H1 (cell line): Measurements from ENCODE around the gene TNFSF11. TPM values are rescaled to one million over a fixed set of nuclear protein-coding genes. Genes with fewer than 3 reads are reported as not detected.

Source experiments
- CTCF ChIA-PET: fragments of 300-600 bp; sonication (Branson Sonifier 250); formaldehyde crosslinking; loops from one replicate; lab custom pipeline; 2021; ENCODE audit not compliant: partially characterized antibody; lab: Charles Lee
- POLR2A ChIA-PET: fragments of 300-600 bp; sonication (Branson Sonifier 250); formaldehyde crosslinking; loops from one replicate; lab custom pipeline; 2021; ENCODE audit warnings: inconsistent platforms; ENCODE audit not compliant: partially characterized antibody; lab: Charles Lee
- DNase-seq, 2 experiments: peaks; one replicate each; pipeline versions ENCODE4 v3.0.0 to v3.0.0-alpha.2; 2010 to 2022; ENCODE audit warnings: low spot score in 2 of 2, low read depth in 1 of 2, mixed read lengths in 1 of 2
- FAIRE-seq: peaks from 2 replicates; lab custom pipeline; 2011; peaks lifted over from hg19 to GRCh38; lab: Jason Lieb, UNC
- H2AFZ ChIP-seq: 2 replicates; pipeline ENCODE4 v1.8.1; 2012; ENCODE audit warnings: low read length, inconsistent platforms
- H2AK5ac ChIP-seq: 2 replicates; pipeline ENCODE4 v1.6.1; 2013; ENCODE audit warnings: low read depth, low read length
- H2BK120ac ChIP-seq: replicated peaks from 2 replicates; pipeline ENCODE3; 2013; ENCODE audit warnings: low read depth, low read length, inconsistent platforms
- H2BK12ac ChIP-seq: 2 replicates; pipeline ENCODE4 v1.6.1; 2013; ENCODE audit warnings: low read depth, low read length
- H2BK15ac ChIP-seq: 2 replicates; pipeline ENCODE4 v1.6.1; 2013; ENCODE audit warnings: low read length
- H2BK20ac ChIP-seq: 2 replicates; pipeline ENCODE4 v1.6.1; 2013; ENCODE audit warnings: low read length
- H2BK5ac ChIP-seq: 2 replicates; pipeline ENCODE4 v1.6.1; 2013; ENCODE audit warnings: low read depth, low read length
- H3K14ac ChIP-seq: 2 replicates; pipeline ENCODE4 v1.6.1; 2013; ENCODE audit warnings: inconsistent platforms; ENCODE audit not compliant: insufficient read length
- H3K18ac ChIP-seq: 2 replicates; pipeline ENCODE4 v1.6.1; 2013; ENCODE audit warnings: low read length; ENCODE audit errors: extremely low read depth
- H3K23ac ChIP-seq: 2 replicates; pipeline ENCODE4 v1.6.1; 2013; ENCODE audit warnings: inconsistent platforms; ENCODE audit not compliant: insufficient read length
- H3K23me2 ChIP-seq: 2 replicates; pipeline ENCODE4 v1.6.1; 2013; ENCODE audit warnings: low read depth, low read length
- H3K27ac ChIP-seq: 2 replicates; pipeline ENCODE4 v1.6.1; 2011; ENCODE audit warnings: low read depth, low read length, inconsistent platforms
- H3K27me3 ChIP-seq, 4 experiments: replicated peaks in 1 of 4; 1 replicate in 1 of 4; 2 replicates in 3 of 4; pipeline versions ENCODE4 v1.6.1 to v1.8.1; 2011 to 2013; ENCODE audit warnings: low read length in 3 of 4, mild to moderate bottlenecking in 3 of 4, inconsistent platforms in 2 of 4, mixed read lengths in 2 of 4, moderate library complexity in 1 of 4; ENCODE audit not compliant: control insufficient read depth in 3 of 4, insufficient read depth in 3 of 4; ENCODE audit errors: extremely low read depth in 1 of 4
- H3K36me3 ChIP-seq, 4 experiments: 2 replicates each; pipeline versions ENCODE4 v1.6.1 to v1.8.1; 2011 to 2013; ENCODE audit warnings: mild to moderate bottlenecking in 4 of 4, low read length in 3 of 4, moderate library complexity in 2 of 4, control low read depth in 1 of 4, inconsistent platforms in 1 of 4; ENCODE audit not compliant: insufficient read depth in 4 of 4, control insufficient read depth in 2 of 4
- H3K4ac ChIP-seq: replicated peaks from 2 replicates; pipeline ENCODE3; 2013; ENCODE audit warnings: low read length, low read depth, mixed read lengths, inconsistent platforms; ENCODE audit not compliant: insufficient read length
- H3K4me1 ChIP-seq, 4 experiments: replicated peaks in 1 of 4; 1 replicate in 1 of 4; 2 replicates in 3 of 4; pipeline versions ENCODE4 v1.6.1 to v1.8.1; 2011 to 2013; ENCODE audit warnings: low read length in 3 of 4, inconsistent platforms in 2 of 4, mixed read lengths in 1 of 4; ENCODE audit not compliant: insufficient read depth in 4 of 4, control insufficient read depth in 3 of 4
- H3K4me2 ChIP-seq, 2 experiments: 2 replicates each; pipeline versions ENCODE4 v1.6.1 to v1.8.1; 2011 to 2013; ENCODE audit warnings: low read depth in 2 of 2, low read length in 2 of 2, control low read depth in 1 of 2, inconsistent platforms in 1 of 2, mild to moderate bottlenecking in 1 of 2; ENCODE audit not compliant: insufficient read depth in 1 of 2
- H3K4me3 ChIP-seq, 4 experiments: fragments of 200-600, 300-600 bp in 1 of 4; sonication (generic), shearing (Covaris generic), sonication (Bioruptor Twin) in 1 of 4; 2 replicates each; pipeline versions ENCODE4 v1.5.1 to v1.8.1; 2011 to 2016; ENCODE audit warnings: low read length in 4 of 4, low read depth in 3 of 4, control low read depth in 2 of 4, inconsistent platforms in 2 of 4, mild to moderate bottlenecking in 2 of 4, mixed read lengths in 1 of 4, moderate library complexity in 1 of 4; ENCODE audit not compliant: insufficient read depth in 2 of 4; ENCODE audit errors: extremely low read depth in 1 of 4
- H3K56ac ChIP-seq: replicated peaks from 2 replicates; pipeline ENCODE3; 2013; ENCODE audit warnings: low read depth, mild to moderate bottlenecking, mixed read lengths, low read length, inconsistent platforms; ENCODE audit not compliant: insufficient read length
- H3K79me1 ChIP-seq: 2 replicates; pipeline ENCODE4 v1.6.1; 2013; ENCODE audit warnings: low read depth, low read length, control low read depth
- H3K79me2 ChIP-seq, 2 experiments: 2 replicates each; pipeline versions ENCODE4 v1.6.1 to v1.8.1; 2012 to 2013; ENCODE audit warnings: low read length in 2 of 2, mild to moderate bottlenecking in 2 of 2, inconsistent platforms in 1 of 2; ENCODE audit not compliant: insufficient read depth in 2 of 2, control insufficient read depth in 1 of 2
- H3K9ac ChIP-seq, 4 experiments: replicated peaks in 1 of 4; 1 replicate in 1 of 4; 2 replicates in 3 of 4; pipeline versions ENCODE4 v1.6.1 to v1.8.1; 2011 to 2013; ENCODE audit warnings: low read depth in 3 of 4, low read length in 3 of 4, control low read depth in 2 of 4, mild to moderate bottlenecking in 2 of 4, moderate library complexity in 2 of 4, inconsistent platforms in 1 of 4; ENCODE audit errors: extremely low read depth in 1 of 4
- H3K9me3 ChIP-seq, 2 experiments: 2 replicates each; pipeline versions ENCODE4 v1.6.1 to v1.8.1; 2012 to 2013; ENCODE audit warnings: mild to moderate bottlenecking in 2 of 2, moderate library complexity in 2 of 2, control low read depth in 1 of 2, inconsistent platforms in 1 of 2, low read depth in 1 of 2, low read length in 1 of 2, mixed read lengths in 1 of 2; ENCODE audit not compliant: insufficient read depth in 2 of 2
- H4K20me1 ChIP-seq, 2 experiments: replicated peaks in 1 of 2; 2 replicates each; pipeline versions ENCODE3 to v1.8.1; 2011 to 2013; ENCODE audit warnings: inconsistent platforms in 2 of 2, low read length in 2 of 2, mild to moderate bottlenecking in 1 of 2; ENCODE audit not compliant: insufficient read depth in 2 of 2, control insufficient read depth in 1 of 2
- H4K5ac ChIP-seq: 2 replicates; pipeline ENCODE4 v1.6.1; 2013; ENCODE audit warnings: low read length, low read depth, mixed read lengths, inconsistent platforms; ENCODE audit not compliant: insufficient read length
- H4K8ac ChIP-seq: 2 replicates; pipeline ENCODE4 v1.8.0; 2013; ENCODE audit warnings: mild to moderate bottlenecking, moderate library complexity, low read length, inconsistent platforms; ENCODE audit not compliant: insufficient read depth; ENCODE audit errors: extremely low read depth
- H4K91ac ChIP-seq: replicated peaks from 2 replicates; pipeline ENCODE3; 2013; ENCODE audit warnings: low read length, mixed read lengths, inconsistent platforms; ENCODE audit not compliant: insufficient read length
- CBX8 ChIP-seq: fragments of 300-800, 300-1000 bp; sonication (generic); IDR thresholded peaks from 2 replicates; pipeline ENCODE4 v1.7.1; 2016; ENCODE audit warnings: low read depth, low read length, borderline replicate concordance
- CHD2 ChIP-seq: IDR thresholded peaks from 2 replicates; pipeline ENCODE4 v1.6.1; 2012; ENCODE audit warnings: low read length, improper control_type of control experiment
- GABPA ChIP-seq: IDR thresholded peaks from 2 replicates; pipeline ENCODE4 v1.6.1; 2011; ENCODE audit warnings: mild to moderate bottlenecking, low read length, moderate library complexity, borderline replicate concordance; ENCODE audit not compliant: insufficient read depth
- NRF1 ChIP-seq: IDR thresholded peaks from 2 replicates; pipeline ENCODE4 v1.6.1; 2011; ENCODE audit warnings: mild to moderate bottlenecking, low read depth, low read length, improper control_type of control experiment
- PHF8 ChIP-seq: fragments of 200-600 bp; sonication (generic); conservative IDR thresholded peaks from 2 replicates; pipeline ENCODE4 v1.7.1; 2012; ENCODE audit warnings: low read depth, mild to moderate bottlenecking, inconsistent platforms, low read length, moderate library complexity
- RFX5 ChIP-seq: IDR thresholded peaks from 2 replicates; pipeline ENCODE4 v1.6.1; 2011; ENCODE audit warnings: low read depth, low read length, improper control_type of control experiment, borderline replicate concordance
- RXRA ChIP-seq: IDR thresholded peaks from 2 replicates; pipeline ENCODE4 v1.6.1; 2011; ENCODE audit warnings: low read depth, mild to moderate bottlenecking, low read length, moderate library complexity; ENCODE audit not compliant: insufficient read depth
- SIN3A ChIP-seq, 2 experiments: IDR thresholded peaks in 1 of 2; conservative IDR thresholded peaks in 1 of 2; 2 replicates each; pipeline ENCODE4 v1.6.1; 2011 to 2012; ENCODE audit warnings: low read length in 2 of 2, improper control_type of control experiment in 1 of 2, low read depth in 1 of 2, mild to moderate bottlenecking in 1 of 2
- SP4 ChIP-seq: IDR thresholded peaks from 2 replicates; pipeline ENCODE4 v1.6.1; 2012; ENCODE audit warnings: low read length, inconsistent platforms
- TBP ChIP-seq: IDR thresholded peaks from 2 replicates; pipeline ENCODE4 v1.6.1; 2011; ENCODE audit warnings: low read depth, low read length, improper control_type of control experiment
- TCF12 ChIP-seq: IDR thresholded peaks from 2 replicates; pipeline ENCODE4 v1.6.1; 2011; ENCODE audit warnings: low read depth, mild to moderate bottlenecking, low read length
- TEAD4 ChIP-seq: IDR thresholded peaks from 2 replicates; pipeline ENCODE4 v1.6.1; 2012; ENCODE audit warnings: low read depth, low read length, inconsistent platforms, mixed read lengths
- WGBS, 2 experiments: shearing (Covaris generic) in 1 of 2; methylation state at CpG; one replicate each; pipeline versions ENCODE4 v1.1.6 to v1.1.7; 2013 to 2015; ENCODE audit warnings: low lambda C conversion rate in 2 of 2, mixed read lengths in 2 of 2, inconsistent platforms in 1 of 2, low coverage in 1 of 2, missing lambda C conversion rate in 1 of 2; ENCODE audit not compliant: insufficient replicate concordance in 2 of 2, insufficient coverage in 1 of 2, insufficient read length in 1 of 2; ENCODE audit errors: extremely low coverage in 1 of 2, missing lambda C conversion rate in 1 of 2; 5-methylcytosine and 5-hydroxymethylcytosine counted together
- polyA plus RNA-seq, 7 experiments: library from polyadenylated mRNA; depleted of rRNA in 3 of 7; stranded (reverse) in 5 of 7; unstranded in 2 of 7; fragments of >200 nt in 5 of 7; fragments of 200-250 nt in 2 of 7; gene quantifications; 1 replicate in 5 of 7; 2 replicates in 1 of 7; 4 replicates in 1 of 7; pipeline versions ENCODE4 v1.2.1 to v1.2.3, GENCODE V29; 2011 to 2013; ENCODE audit warnings: missing spikeins in 2 of 7, mixed read lengths in 2 of 7
- total RNA-seq: library from RNA; stranded (reverse); fragmentation: NEBNext Ultra II Directional; extraction: Animal tissue kit (Norgen Biotek cat#: 25700); gene quantifications from 2 replicates; pipeline ENCODE4 v1.2.1, GENCODE V29; 2021

TNFSF11 gene
- total and polyA plus RNA-seq, 2 of the 8 experiments (the other 6 are each of a cell fraction or from before 2014, with no cell fraction given), result 9.3 to 12.0 TPM

- Histone ChIP-seq H4K8ac (no peak overlapping the region), H3K4me1 (no peaks in the 10 kb centered on the region), H3K27ac (no peak overlapping the region), H3K27me3 (no peaks in the 10 kb centered on the region), H2BK5ac (no peak overlapping the region), H3K4ac (no peak overlapping the region), H2BK15ac (no peak overlapping the region), H2BK20ac (no peak overlapping the region), H2BK12ac (no peak overlapping the region), H3K79me1 (no peaks in the 10 kb centered on the region), H3K79me2 (no peaks in the 10 kb centered on the region), H2AK5ac (no peak overlapping the region), H3K23ac (no peak overlapping the region), H2BK120ac (no peak overlapping the region), H3K4me2 (no peak overlapping the region), H3K14ac (no peak overlapping the region), H4K91ac (no peak overlapping the region), H3K56ac (no peak overlapping the region), H4K20me1 (no peaks in the 10 kb centered on the region), H2AFZ (no peak overlapping the region), H3K4me3 (no peak overlapping the region), H3K36me3 (no peaks in the 10 kb centered on the region), H4K5ac (no peak overlapping the region), H3K23me2 (no peaks in the 10 kb centered on the region), H3K18ac (no peak overlapping the region), H3K9me3 (no peaks in the 10 kb centered on the region)
- ChIA-PET CTCF (interaction anchor here (1.3 kb wide), 1 partner anchor 12 kb away, joined by 3 read pairs; no protein-coding TSS in a partner anchor), POLR2A (no interaction called here)
- WGBS, 2 experiments, result 84% methylated on average over 4 of the region's 4 CpGs; no CpG with 5 or more reads in 1 of the 2 experiments
- DNase-seq, result no peak
- no peak for FAIRE-seq
- no peak for TF ChIP-seq RFX5
- TF ChIP-seq TEAD4, result no peak
- TF ChIP-seq PHF8, result no peak
- no peak for TF ChIP-seq CBX8
- TF ChIP-seq RXRA, result no peak
- no peak for TF ChIP-seq NRF1
- no peak for TF ChIP-seq SIN3A (conservative IDR thresholded peaks at IDR 0.05 in 1 of 2, IDR thresholded peaks at IDR 0.05 in 1 of 2; ENCODE audit: low read depth in 1 of 2, low read length in 2 of 2)
- no peak for TF ChIP-seq TBP
- TF ChIP-seq CHD2, result no peak
- TF ChIP-seq SP4, result no peak
- TF ChIP-seq TCF12, result no peak
- TF ChIP-seq GABPA, result no peak
- TF ChIP-seq, all 59 proteins: peak for 0
- no peak overlapping the region for H3K9ac ChIP-seq
Measured at GRCh38 chr13:42532561-42533335, 41.2 kb upstream of the TNFSF11 start.
